ENCODE data around the gene NPAS4. TPM values are rescaled to one million over a fixed set of nuclear protein-coding genes. Genes with fewer than 3 reads are reported as not detected.

Gene NPAS4
- total RNA-seq, 1 donor from 2014 or later: not detected

DNA sequence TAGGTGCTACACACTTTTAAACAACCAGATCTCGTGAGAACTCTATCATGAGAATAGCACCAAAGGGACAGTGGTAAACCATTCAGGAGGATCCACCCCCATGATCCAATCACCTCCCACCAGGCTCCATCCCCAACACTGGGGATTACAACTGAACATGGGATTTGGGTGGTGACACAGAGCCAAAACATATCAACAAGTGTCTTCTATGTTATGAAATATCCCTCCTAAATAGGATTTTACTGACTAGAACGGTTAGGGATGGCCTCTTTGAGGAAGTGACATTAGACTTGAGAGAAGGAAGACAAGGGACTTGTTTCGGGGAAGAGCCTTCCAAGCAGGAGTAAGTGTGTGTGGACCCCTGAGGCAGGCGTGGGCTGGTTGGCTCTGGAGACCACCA is 29.7 kb downstream of the NPAS4 start:
- Mint-ChIP-seq H3K36me3 (ENCODE audit: insufficient read depth) (no peaks in the 10 kb centered on the region), H3K27ac (no peak overlapping the region), H3K4me3 (ENCODE audit: low read depth) (no peak overlapping the region), H3K4me1 (ENCODE audit: low read depth) (peaks cover 1% of the 10 kb centered on the region), H3K27me3 (peaks cover 42% of the 10 kb centered on the region), H3K9me3 (ENCODE audit: low read depth) (no peaks in the 10 kb centered on the region)
- TF ChIP-seq, protein P1, sequence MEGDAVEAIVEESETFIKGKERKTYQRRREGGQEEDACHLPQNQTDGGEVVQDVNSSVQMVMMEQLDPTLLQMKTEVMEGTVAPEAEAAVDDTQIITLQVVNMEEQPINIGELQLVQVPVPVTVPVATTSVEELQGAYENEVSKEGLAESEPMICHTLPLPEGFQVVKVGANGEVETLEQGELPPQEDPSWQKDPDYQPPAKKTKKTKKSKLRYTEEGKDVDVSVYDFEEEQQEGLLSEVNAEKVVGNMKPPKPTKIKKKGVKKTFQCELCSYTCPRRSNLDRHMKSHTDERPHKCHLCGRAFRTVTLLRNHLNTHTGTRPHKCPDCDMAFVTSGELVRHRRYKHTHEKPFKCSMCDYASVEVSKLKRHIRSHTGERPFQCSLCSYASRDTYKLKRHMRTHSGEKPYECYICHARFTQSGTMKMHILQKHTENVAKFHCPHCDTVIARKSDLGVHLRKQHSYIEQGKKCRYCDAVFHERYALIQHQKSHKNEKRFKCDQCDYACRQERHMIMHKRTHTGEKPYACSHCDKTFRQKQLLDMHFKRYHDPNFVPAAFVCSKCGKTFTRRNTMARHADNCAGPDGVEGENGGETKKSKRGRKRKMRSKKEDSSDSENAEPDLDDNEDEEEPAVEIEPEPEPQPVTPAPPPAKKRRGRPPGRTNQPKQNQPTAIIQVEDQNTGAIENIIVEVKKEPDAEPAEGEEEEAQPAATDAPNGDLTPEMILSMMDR (IDR thresholded peaks at IDR 0.05; ENCODE audit: unreplicated experiment): no peak
- DNase-seq (ENCODE audit: low spot score, unreplicated experiment): no peak

DNA sequence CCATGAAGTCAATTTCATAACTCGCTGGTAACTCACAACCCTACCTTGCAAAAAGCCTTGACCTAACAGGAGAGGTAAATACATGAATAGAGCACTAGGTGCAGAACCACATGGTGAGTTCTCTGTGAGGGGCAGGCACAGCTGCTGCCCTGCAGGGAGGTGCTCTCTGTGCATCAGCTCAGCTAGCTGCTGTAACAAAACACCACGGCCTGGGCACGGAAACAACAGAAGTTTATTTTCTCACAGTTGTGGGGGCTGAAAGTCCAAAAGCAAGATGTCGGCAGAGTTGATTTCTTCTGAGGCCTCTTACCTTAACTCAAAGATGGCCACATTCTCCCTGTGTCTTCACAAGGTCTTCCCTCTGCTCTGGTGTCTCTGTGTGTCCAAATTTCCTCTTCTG is 30.8 kb downstream of the NPAS4 start:
- Mint-ChIP-seq H3K4me3 (ENCODE audit: low read depth) (no peak overlapping the region), H3K36me3 (ENCODE audit: insufficient read depth) (no peaks in the 10 kb centered on the region), H3K9me3 (ENCODE audit: low read depth) (no peaks in the 10 kb centered on the region), H3K4me1 (ENCODE audit: low read depth) (no peaks in the 10 kb centered on the region), H3K27ac (no peak overlapping the region), H3K27me3 (peaks cover 42% of the 10 kb centered on the region)
- TF ChIP-seq, protein P1 (IDR thresholded peaks at IDR 0.05; ENCODE audit: unreplicated experiment): no peak
- no peak for DNase-seq (ENCODE audit: low spot score, unreplicated experiment)

DNA sequence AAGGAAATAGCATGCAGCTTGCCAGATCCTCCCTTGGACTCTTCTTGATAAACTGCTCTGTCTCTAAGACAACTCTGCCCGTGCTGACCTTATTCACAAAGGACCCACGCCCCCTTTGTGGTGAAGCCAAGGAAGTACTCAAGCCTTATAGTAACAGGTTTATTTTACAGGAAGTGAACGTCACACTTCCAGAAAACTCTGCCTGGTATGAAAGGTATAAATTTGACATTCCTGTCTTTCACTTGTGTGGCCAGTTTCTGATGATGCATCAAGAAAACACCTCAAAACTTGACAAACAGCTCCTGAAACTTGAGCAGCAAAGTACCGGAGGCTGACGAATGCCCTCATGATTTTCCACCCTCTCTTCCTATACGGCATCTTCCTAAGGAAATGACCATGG is 33.4 kb downstream of the NPAS4 start:
- no peaks in the 10 kb centered on the region for H3K36me3 Mint-ChIP-seq (ENCODE audit: insufficient read depth)
- DNase-seq (ENCODE audit: low spot score, unreplicated experiment): no peak

DNA sequence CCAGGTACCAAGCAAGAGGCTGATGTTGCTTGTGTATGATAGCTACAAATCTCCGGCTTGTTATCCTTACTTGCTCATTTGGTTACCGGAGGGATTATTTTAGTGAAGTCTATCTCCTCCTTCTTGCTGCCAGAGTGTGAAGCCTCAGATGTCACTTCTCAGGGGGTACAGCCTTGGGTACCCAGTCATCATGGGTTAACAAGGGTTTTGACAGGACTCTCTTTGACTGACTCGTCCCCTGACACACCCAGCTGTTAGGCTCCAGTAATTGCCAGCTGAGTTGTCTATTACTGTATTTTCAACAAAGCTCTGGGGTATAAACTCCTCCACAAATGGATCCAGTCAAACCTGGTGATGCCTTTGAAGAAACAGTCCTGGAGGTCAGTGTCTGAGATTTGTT is 34.0 kb downstream of the NPAS4 start:
- no peak overlapping the region for H3K4me3 Mint-ChIP-seq (ENCODE audit: low read depth)
- TF ChIP-seq, protein P1 (IDR thresholded peaks at IDR 0.05; ENCODE audit: unreplicated experiment): no peak
- no peak overlapping the region for H3K27ac Mint-ChIP-seq
- H3K4me1 Mint-ChIP-seq (ENCODE audit: low read depth): no peaks in the 10 kb centered on the region
- H3K9me3 Mint-ChIP-seq (ENCODE audit: low read depth): no peaks in the 10 kb centered on the region
- H3K27me3 Mint-ChIP-seq: peaks cover 34% of the 10 kb centered on the region
- DNase-seq (ENCODE audit: low spot score, unreplicated experiment): no peak
- H3K36me3 Mint-ChIP-seq (ENCODE audit: insufficient read depth): no peaks in the 10 kb centered on the region

More for the DNA sequence above, 33.4 kb downstream of the NPAS4 start:
- Mint-ChIP-seq H3K27ac (no peak overlapping the region), H3K9me3 (ENCODE audit: low read depth) (no peaks in the 10 kb centered on the region), H3K4me3 (ENCODE audit: low read depth) (no peak overlapping the region), H3K27me3 (peaks cover 36% of the 10 kb centered on the region), H3K4me1 (ENCODE audit: low read depth) (no peaks in the 10 kb centered on the region)
- TF ChIP-seq, protein P1 (IDR thresholded peaks at IDR 0.05; ENCODE audit: unreplicated experiment): no peak

DNA sequence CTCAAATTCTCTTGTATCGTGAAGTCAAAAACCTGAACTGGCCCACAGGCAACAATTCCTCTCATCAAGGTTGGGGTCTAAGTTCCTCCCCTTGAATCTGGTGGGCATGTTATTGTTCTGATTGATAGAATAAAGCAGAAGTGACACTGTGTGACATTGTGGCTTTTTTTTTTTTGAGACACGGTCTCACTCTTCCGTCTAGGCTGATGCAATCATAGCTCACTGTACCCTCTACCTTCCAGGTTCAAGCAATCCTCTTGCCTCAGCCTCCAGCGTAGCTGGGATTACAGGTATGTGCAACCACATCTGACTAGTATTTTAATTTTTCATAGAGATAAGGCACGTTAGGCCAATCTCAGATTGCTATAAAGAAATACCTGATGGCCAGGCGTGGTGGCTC is 37.0 kb downstream of the NPAS4 start:
- DNase-seq (ENCODE audit: low spot score, unreplicated experiment): no peak
- TF ChIP-seq, protein P1 (IDR thresholded peaks at IDR 0.05; ENCODE audit: unreplicated experiment): no peak
- H3K4me1 Mint-ChIP-seq (ENCODE audit: low read depth): no peaks in the 10 kb centered on the region
- no peaks in the 10 kb centered on the region for H3K9me3 Mint-ChIP-seq (ENCODE audit: low read depth)
- peaks cover 20% of the 10 kb centered on the region for H3K27me3 Mint-ChIP-seq
- no peak overlapping the region for H3K27ac Mint-ChIP-seq
- no peak overlapping the region for H3K4me3 Mint-ChIP-seq (ENCODE audit: low read depth)
- H3K36me3 Mint-ChIP-seq (ENCODE audit: insufficient read depth): no peaks in the 10 kb centered on the region
